GM12878 (cell line): ENCODE results near the gene SEC31B. TPM values are rescaled to one million over a fixed set of nuclear protein-coding genes. Genes with fewer than 3 reads are reported as not detected.
A peak's percentile ranks its signal among the peaks of the same experiment; 100 is the strongest.

ENCODE experiments used
- ATAC-seq: fragments of 200-7000 bp; cut with Tn5 transposase; 3 replicates; pipeline ENCODE4 v1.9.1; 2020; ENCODE audit warnings: mild to moderate bottlenecking, moderate library complexity
- BruUV-seq: library from RNA; stranded (reverse); fragments of 400-500 nt; replicated peaks from 2 replicates; lab custom pipeline; 2021; lab: Mats Ljungman, UMichigan
- CTCF ChIA-PET: fragments of 300-600 bp; sonication (Branson Sonifier 250); formaldehyde crosslinking; extraction: SDS; loops from one replicate; lab custom pipeline; 2021; ENCODE audit warnings: inconsistent platforms; lab: Yijun Ruan, JAX
- POLR2A ChIA-PET: fragments of 350-600 bp; formaldehyde crosslinking; extraction: SDS; loops from one replicate; lab custom pipeline; 2021; ENCODE audit warnings: inconsistent platforms; lab: Charles Lee
- RAD21 ChIA-PET: fragments of 300-600 bp; sonication (Branson Sonifier 250); formaldehyde crosslinking; loops from one replicate; lab custom pipeline; 2023; ENCODE audit warnings: antibody characterized with exemption; ENCODE audit not compliant: unreplicated experiment; lab: Charles Lee
- SMC1A ChIA-PET: fragments of 300-600 bp; sonication (Branson Sonifier 250); formaldehyde crosslinking; loops from one replicate; lab custom pipeline; 2023; ENCODE audit not compliant: unreplicated experiment, uncharacterized antibody; lab: Charles Lee
- DNase-seq: peaks from one replicate; pipeline ENCODE4 v3.0.0-alpha.2; 2011; ENCODE audit warnings: low read depth, low spot score
- FAIRE-seq: peaks from 3 replicates; lab custom pipeline; 2011; peaks lifted over from hg19 to GRCh38; lab: Jason Lieb, UNC
- H2AFZ ChIP-seq: 2 replicates; pipeline ENCODE4 v1.6.0; 2011; ENCODE audit warnings: low read depth, low read length, control low read depth; ENCODE audit not compliant: control insufficient read depth
- H3K27ac ChIP-seq: 2 replicates; pipeline ENCODE4 v1.5.1; 2011; ENCODE audit warnings: control low read depth; ENCODE audit not compliant: control insufficient read depth, insufficient read depth
- H3K27me3 ChIP-seq, 2 experiments: replicated peaks in 1 of 2; 2 replicates each; pipeline versions ENCODE4 v1.6.0 to v1.6.1; 2011; ENCODE audit warnings: low read length in 1 of 2; ENCODE audit not compliant: control insufficient read depth in 2 of 2, insufficient read depth in 2 of 2
- H3K36me3 ChIP-seq, 2 experiments: 2 replicates each; pipeline ENCODE4 v1.5.1; 2011; ENCODE audit warnings: low read length in 1 of 2; ENCODE audit not compliant: control insufficient read depth in 2 of 2, insufficient read depth in 2 of 2
- H3K4me1 ChIP-seq: 2 replicates; pipeline ENCODE4 v1.6.1; 2011; ENCODE audit warnings: mild to moderate bottlenecking, low read length, moderate library complexity, mixed read lengths; ENCODE audit not compliant: control insufficient read depth, insufficient read depth
- H3K4me2 ChIP-seq: 2 replicates; pipeline ENCODE4 v1.6.0; 2011; ENCODE audit warnings: control low read depth; ENCODE audit not compliant: control insufficient read depth, insufficient read depth
- H3K4me3 ChIP-seq: fragments of 200-600 bp; sonication (generic); 2 replicates; pipeline ENCODE4 v1.5.1; 2016
- H3K79me2 ChIP-seq: 2 replicates; pipeline ENCODE4 v1.6.0; 2011; ENCODE audit warnings: low read length; ENCODE audit not compliant: control insufficient read depth, insufficient read depth
- H3K9ac ChIP-seq: 2 replicates; pipeline ENCODE4 v1.8.0; 2011; ENCODE audit warnings: low read length, control low read depth, mixed read lengths; ENCODE audit not compliant: control insufficient read depth, insufficient read depth
- H3K9me3 ChIP-seq: replicated peaks from 3 replicates; pipeline ENCODE4 v1.5.1; 2011; ENCODE audit warnings: mild to moderate bottlenecking, low read length; ENCODE audit not compliant: control insufficient read depth, insufficient read depth
- H4K20me1 ChIP-seq: 2 replicates; pipeline ENCODE4 v1.6.0; 2011; ENCODE audit not compliant: control insufficient read depth, insufficient read depth
- EP300 ChIP-seq, 2 experiments: fragments of 150-350 bp in 1 of 2; IDR thresholded peaks; 2 replicates each; pipeline ENCODE4 v1.6.1; 2011 to 2012; ENCODE audit warnings: low read depth in 2 of 2, low read length in 2 of 2, borderline replicate concordance in 1 of 2, improper control_type of control experiment in 1 of 2, inconsistent platforms in 1 of 2; ENCODE audit not compliant: control insufficient read depth in 1 of 2
- FOXK2 ChIP-seq: fragments of 450-650 bp; IDR thresholded peaks from 2 replicates; pipeline ENCODE4 v1.6.1; 2017; ENCODE audit warnings: mild to moderate bottlenecking, moderate library complexity
- GABPA ChIP-seq: IDR thresholded peaks from 2 replicates; pipeline ENCODE4 v1.6.1; 2014; ENCODE audit warnings: antibody characterized with exemption, low read depth, mild to moderate bottlenecking, inconsistent platforms
- GATAD2B ChIP-seq: fragments of 450-650 bp; conservative IDR thresholded peaks from 2 replicates; pipeline ENCODE4 v1.6.1; 2017; ENCODE audit warnings: low read depth, mild to moderate bottlenecking, moderate library complexity
- HDGF ChIP-seq: fragments of 450-650 bp; IDR thresholded peaks from 2 replicates; pipeline ENCODE4 v1.6.1; 2016; ENCODE audit warnings: antibody characterized with exemption
- MYC ChIP-seq: IDR thresholded peaks from 2 replicates; pipeline ENCODE4 v1.6.1; 2011; ENCODE audit warnings: mild to moderate bottlenecking, low read length, moderate library complexity, inconsistent platforms; ENCODE audit not compliant: insufficient read depth, insufficient replicate concordance, insufficient read length, severe bottlenecking
- NFIC ChIP-seq: IDR thresholded peaks from 2 replicates; pipeline ENCODE4 v1.6.1; 2012; ENCODE audit warnings: low read depth, mild to moderate bottlenecking, inconsistent platforms, low read length, moderate library complexity
- NFYA ChIP-seq: IDR thresholded peaks from 2 replicates; pipeline ENCODE4 v1.6.1; 2011; ENCODE audit warnings: low read depth, mild to moderate bottlenecking, low read length, improper control_type of control experiment, borderline replicate concordance
- SIX5 ChIP-seq: IDR thresholded peaks from 2 replicates; pipeline ENCODE4 v1.6.1; 2011; ENCODE audit warnings: mild to moderate bottlenecking, low read depth, low read length, moderate library complexity; ENCODE audit not compliant: severe bottlenecking
- SREBF2 ChIP-seq: IDR thresholded peaks from 2 replicates; pipeline ENCODE4 v1.6.1; 2012; ENCODE audit warnings: mild to moderate bottlenecking, low read length
- TARDBP ChIP-seq: IDR thresholded peaks from 2 replicates; pipeline ENCODE4 v1.6.1; 2016; ENCODE audit warnings: borderline replicate concordance
- WRNIP1 ChIP-seq: IDR thresholded peaks from 2 replicates; pipeline ENCODE4 v1.6.1; 2011; ENCODE audit warnings: low read depth, low read length, improper control_type of control experiment, borderline replicate concordance
- ZSCAN29 ChIP-seq: fragments of 450-650 bp; IDR thresholded peaks from 2 replicates; pipeline ENCODE4 v1.6.1; 2017; ENCODE audit warnings: mild to moderate bottlenecking, moderate library complexity
- WGBS: methylation state at CpG from one replicate; pipeline ENCODE4 v1.1.6; 2016; ENCODE audit warnings: low lambda C conversion rate; ENCODE audit not compliant: insufficient replicate concordance, insufficient coverage; ENCODE audit errors: missing lambda C conversion rate; 5-methylcytosine and 5-hydroxymethylcytosine counted together
- in situ Hi-C: fragments of 300-500 bp; cut with MboI; formaldehyde crosslinking; loops from 9 replicates; pipeline ENCODE4 v1.14.3; 2018; ENCODE audit warnings: mixed read lengths
- intact Hi-C: fragments of 100-400 bp; cut with micrococcal nuclease; formaldehyde crosslinking; loops from one replicate; pipeline ENCODE4 v1.14.2; 2022; ENCODE audit not compliant: unreplicated experiment
- polyA plus RNA-seq, 11 experiments: library from polyadenylated mRNA; depleted of rRNA in 4 of 11; unstranded in 6 of 11; stranded (reverse) in 5 of 11; fragments of >200 nt; fragmentation: Nextera tagmentation in 4 of 11; fragmentation: Illumina TruSeq in 1 of 11; extraction: Ambion mirVana in 4 of 11; extraction: Trizol in 1 of 11; gene quantifications; 1 replicate in 1 of 11; 2 replicates in 10 of 11; pipeline versions ENCODE4 v1.2.1 to v1.2.3, GENCODE V29; 2011 to 2016; ENCODE audit warnings: inconsistent platforms in 2 of 11, missing spikeins in 2 of 11, low read depth in 1 of 11
- total RNA-seq, 4 experiments: library from RNA; depleted of rRNA in 3 of 4; stranded (reverse); fragments of >200 nt in 3 of 4; fragmentation: Illumina TruSeq in 1 of 4; extraction: Trizol in 1 of 4; gene quantifications; 2 replicates each; pipeline versions ENCODE4 v1.2.1 to v1.2.3, GENCODE V29; 2013 to 2021
- TF ChIP-seq, protein P1 (sequence below): IDR thresholded peaks from 2 replicates; pipeline ENCODE4 v1.6.1; 2012; ENCODE audit warnings: improper control_type of control experiment, low read depth, low read length; ENCODE audit not compliant: insufficient replicate concordance
- TF ChIP-seq, protein P2 (sequence below): IDR thresholded peaks from 2 replicates; pipeline ENCODE4 v1.6.1; 2011; ENCODE audit warnings: borderline replicate concordance, low read depth, mild to moderate bottlenecking, moderate library complexity, low read length; ENCODE audit not compliant: insufficient read depth, poor library complexity, severe bottlenecking

Gene SEC31B
- total and polyA plus RNA-seq, 10 of the 15 experiments (the other 5 are each of a cell fraction or from before 2014, with no cell fraction given) = 3.4 to 24.3 (median 9.9) TPM

DNA sequence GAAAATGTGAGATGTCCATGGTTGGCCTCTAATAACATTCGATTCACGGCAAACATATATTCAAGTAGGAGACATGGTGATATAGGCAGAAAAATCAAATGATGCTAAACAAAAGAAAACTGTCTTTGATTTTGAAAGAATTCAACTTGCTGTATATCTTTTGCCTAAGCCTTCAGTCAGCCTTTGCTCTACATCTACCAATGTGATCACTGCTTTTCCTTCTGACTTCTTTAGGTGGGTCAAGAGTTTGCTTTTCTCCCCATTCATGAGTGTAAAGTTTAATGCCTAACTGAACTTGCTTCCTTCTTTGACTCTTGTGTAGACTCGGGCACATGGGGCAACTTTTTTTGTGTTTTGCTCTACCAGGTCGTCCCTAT lies 15.7 kb upstream of the SEC31B start (continued):
- TF ChIP-seq HDGF = no peak
- no peak for TF ChIP-seq EP300 (IDR thresholded peaks at IDR 0.05; ENCODE audit: borderline replicate concordance in 1 of 2, control insufficient read depth in 1 of 2, low read depth in 2 of 2, low read length in 2 of 2)
- no peak for TF ChIP-seq TARDBP
- no peak for TF ChIP-seq GATAD2B
- TF ChIP-seq FOXK2 = no peak
- TF ChIP-seq SREBF2 = no peak

DNA sequence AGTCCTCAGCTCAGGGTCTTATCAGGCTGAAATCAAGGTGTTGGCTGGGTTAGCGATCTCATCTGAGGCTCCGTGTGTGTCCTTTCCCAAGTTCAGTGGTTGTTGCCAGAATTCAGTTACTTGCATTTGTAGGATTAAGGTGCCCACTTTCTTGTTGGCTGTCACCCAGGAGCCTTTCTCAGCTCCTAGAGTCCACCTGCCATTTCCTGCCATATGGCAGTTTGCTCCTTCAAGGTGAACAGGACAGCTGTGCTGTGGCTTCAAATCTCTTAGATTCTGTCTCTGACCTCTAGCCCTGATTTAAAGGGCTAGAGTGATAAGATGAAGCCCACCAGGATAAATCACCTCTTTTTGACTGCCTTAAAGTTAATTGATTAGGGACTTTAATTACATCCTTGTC lies 15.1 kb upstream of the SEC31B start:
- Histone ChIP-seq H3K4me1 (peaks cover 11% of the 10 kb centered on the region), H3K27ac (no peak overlapping the region), H3K4me3 (no peak overlapping the region), H3K9me3 (no peaks in the 10 kb centered on the region; the same call in 2 of the 3 replicates), H3K27me3 (no peaks in the 10 kb centered on the region), H3K79me2 (peaks cover 33% of the 10 kb centered on the region), H4K20me1 (no peaks in the 10 kb centered on the region), H3K36me3 (peaks cover 3 to 9% of the 10 kb centered on the region in 2 experiments; a peak in 3 of 4 replicates), H3K4me2 (no peak overlapping the region), H2AFZ (peak overlapping the region; percentile 99), H3K9ac (no peak overlapping the region)
- DNase-seq (no peak), ATAC-seq (no peak), FAIRE-seq (no peak)
- BruUV-seq = no TSS peak
- SMC1A ChIA-PET = interaction anchor here (2.8 kb wide), 1 partner anchor 14 kb away, joined by 8 read pairs; the partner anchor contains the start of gene SEC31B
- RAD21 ChIA-PET = interaction anchor here (1.3 kb wide), 1 partner anchor 338 kb away, joined by 3 read pairs; no protein-coding TSS in a partner anchor
- WGBS = 93% methylated on average over 2 of the region's 2 CpGs
- in situ Hi-C loops (no loop called here), intact Hi-C loops (no loop called here)
- POLR2A ChIA-PET = interaction anchor here (1.0 kb wide), 1 partner anchor 19 kb away, joined by 3 read pairs; no protein-coding TSS in a partner anchor
- CTCF ChIA-PET = interaction anchor here (0.6 to 3.3 kb wide), 4 partner anchors 13 to 52 kb away, joined by 3 to 22 read pairs (median 16); no protein-coding TSS in a partner anchor
- TF ChIP-seq WRNIP1 (no peak), GABPA (no peak), NFIC (no peak), SIX5 (no peak), NFYA (no peak), ZSCAN29 (no peak), MYC (no peak)
- TF ChIP-seq, protein P1, sequence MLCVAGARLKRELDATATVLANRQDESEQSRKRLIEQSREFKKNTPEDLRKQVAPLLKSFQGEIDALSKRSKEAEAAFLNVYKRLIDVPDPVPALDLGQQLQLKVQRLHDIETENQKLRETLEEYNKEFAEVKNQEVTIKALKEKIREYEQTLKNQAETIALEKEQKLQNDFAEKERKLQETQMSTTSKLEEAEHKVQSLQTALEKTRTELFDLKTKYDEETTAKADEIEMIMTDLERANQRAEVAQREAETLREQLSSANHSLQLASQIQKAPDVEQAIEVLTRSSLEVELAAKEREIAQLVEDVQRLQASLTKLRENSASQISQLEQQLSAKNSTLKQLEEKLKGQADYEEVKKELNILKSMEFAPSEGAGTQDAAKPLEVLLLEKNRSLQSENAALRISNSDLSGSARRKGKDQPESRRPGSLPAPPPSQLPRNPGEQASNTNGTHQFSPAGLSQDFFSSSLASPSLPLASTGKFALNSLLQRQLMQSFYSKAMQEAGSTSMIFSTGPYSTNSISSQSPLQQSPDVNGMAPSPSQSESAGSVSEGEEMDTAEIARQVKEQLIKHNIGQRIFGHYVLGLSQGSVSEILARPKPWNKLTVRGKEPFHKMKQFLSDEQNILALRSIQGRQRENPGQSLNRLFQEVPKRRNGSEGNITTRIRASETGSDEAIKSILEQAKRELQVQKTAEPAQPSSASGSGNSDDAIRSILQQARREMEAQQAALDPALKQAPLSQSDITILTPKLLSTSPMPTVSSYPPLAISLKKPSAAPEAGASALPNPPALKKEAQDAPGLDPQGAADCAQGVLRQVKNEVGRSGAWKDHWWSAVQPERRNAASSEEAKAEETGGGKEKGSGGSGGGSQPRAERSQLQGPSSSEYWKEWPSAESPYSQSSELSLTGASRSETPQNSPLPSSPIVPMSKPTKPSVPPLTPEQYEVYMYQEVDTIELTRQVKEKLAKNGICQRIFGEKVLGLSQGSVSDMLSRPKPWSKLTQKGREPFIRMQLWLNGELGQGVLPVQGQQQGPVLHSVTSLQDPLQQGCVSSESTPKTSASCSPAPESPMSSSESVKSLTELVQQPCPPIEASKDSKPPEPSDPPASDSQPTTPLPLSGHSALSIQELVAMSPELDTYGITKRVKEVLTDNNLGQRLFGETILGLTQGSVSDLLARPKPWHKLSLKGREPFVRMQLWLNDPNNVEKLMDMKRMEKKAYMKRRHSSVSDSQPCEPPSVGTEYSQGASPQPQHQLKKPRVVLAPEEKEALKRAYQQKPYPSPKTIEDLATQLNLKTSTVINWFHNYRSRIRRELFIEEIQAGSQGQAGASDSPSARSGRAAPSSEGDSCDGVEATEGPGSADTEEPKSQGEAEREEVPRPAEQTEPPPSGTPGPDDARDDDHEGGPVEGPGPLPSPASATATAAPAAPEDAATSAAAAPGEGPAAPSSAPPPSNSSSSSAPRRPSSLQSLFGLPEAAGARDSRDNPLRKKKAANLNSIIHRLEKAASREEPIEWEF = no peak
- TF ChIP-seq, protein P2, sequence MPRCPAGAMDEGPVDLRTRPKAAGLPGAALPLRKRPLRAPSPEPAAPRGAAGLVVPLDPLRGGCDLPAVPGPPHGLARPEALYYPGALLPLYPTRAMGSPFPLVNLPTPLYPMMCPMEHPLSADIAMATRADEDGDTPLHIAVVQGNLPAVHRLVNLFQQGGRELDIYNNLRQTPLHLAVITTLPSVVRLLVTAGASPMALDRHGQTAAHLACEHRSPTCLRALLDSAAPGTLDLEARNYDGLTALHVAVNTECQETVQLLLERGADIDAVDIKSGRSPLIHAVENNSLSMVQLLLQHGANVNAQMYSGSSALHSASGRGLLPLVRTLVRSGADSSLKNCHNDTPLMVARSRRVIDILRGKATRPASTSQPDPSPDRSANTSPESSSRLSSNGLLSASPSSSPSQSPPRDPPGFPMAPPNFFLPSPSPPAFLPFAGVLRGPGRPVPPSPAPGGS = no peak
